H9 (cell line): ENCODE measurements around the gene DDX49. TPM values are rescaled to one million over a fixed set of nuclear protein-coding genes. Genes with fewer than 3 reads are reported as not detected.
A peak's percentile ranks its signal among the peaks of the same experiment; 100 is the strongest.

Experiments
- DNase-seq: peaks from one replicate; pipeline ENCODE4 v3.0.0-alpha.2; 2017
- H2AFZ ChIP-seq: one replicate; pipeline ENCODE4 v1.6.1; 2013; ENCODE audit warnings: mild to moderate bottlenecking, low read length, control low read depth, moderate library complexity
- H2AK5ac ChIP-seq: 2 replicates; pipeline ENCODE4 v1.6.1; 2013; ENCODE audit warnings: low read length, control low read depth, mixed read lengths; ENCODE audit not compliant: insufficient read length
- H2BK120ac ChIP-seq: one replicate; pipeline ENCODE4 v1.6.1; 2013; ENCODE audit warnings: low read depth, mild to moderate bottlenecking, low read length, control low read depth, inconsistent platforms; ENCODE audit not compliant: poor library complexity, severe bottlenecking
- H2BK12ac ChIP-seq: 2 replicates; pipeline ENCODE4 v1.6.1; 2013; ENCODE audit warnings: low read length, control low read depth, mixed read lengths, low read depth; ENCODE audit not compliant: insufficient read length
- H2BK15ac ChIP-seq: 2 replicates; pipeline ENCODE4 v1.6.1; 2013; ENCODE audit warnings: low read depth, low read length, control low read depth
- H2BK20ac ChIP-seq: one replicate; pipeline ENCODE4 v1.6.1; 2013; ENCODE audit warnings: low read depth, mild to moderate bottlenecking, low read length, control low read depth, inconsistent platforms; ENCODE audit not compliant: poor library complexity, severe bottlenecking
- H2BK5ac ChIP-seq: 2 replicates; pipeline ENCODE4 v1.6.1; 2013; ENCODE audit warnings: low read length, control low read depth, mixed read lengths; ENCODE audit not compliant: insufficient read length
- H3K14ac ChIP-seq: 2 replicates; pipeline ENCODE4 v1.6.1; 2013; ENCODE audit warnings: low read length, control low read depth; ENCODE audit not compliant: insufficient read depth
- H3K18ac ChIP-seq: 2 replicates; pipeline ENCODE4 v1.6.1; 2013; ENCODE audit warnings: low read depth, mild to moderate bottlenecking, mixed read lengths, low read length, control low read depth; ENCODE audit not compliant: insufficient read length
- H3K23ac ChIP-seq: 2 replicates; pipeline ENCODE4 v1.6.1; 2013; ENCODE audit warnings: low read length, control low read depth, mixed read lengths, low read depth; ENCODE audit not compliant: insufficient read length
- H3K23me2 ChIP-seq: 2 replicates; pipeline ENCODE4 v1.6.1; 2013; ENCODE audit warnings: low read depth, mild to moderate bottlenecking, mixed read lengths, low read length, control low read depth; ENCODE audit not compliant: insufficient read length, poor library complexity, severe bottlenecking
- H3K27ac ChIP-seq: 2 replicates; pipeline ENCODE4 v1.5.1; 2013; ENCODE audit warnings: low read length, control low read depth, mixed read lengths, low read depth; ENCODE audit not compliant: insufficient read length
- H3K27me3 ChIP-seq: 2 replicates; pipeline ENCODE4 v1.6.1; 2013; ENCODE audit warnings: low read length, control low read depth, inconsistent platforms; ENCODE audit not compliant: insufficient read depth
- H3K4ac ChIP-seq: 2 replicates; pipeline ENCODE4 v1.6.1; 2013; ENCODE audit warnings: low read depth, mild to moderate bottlenecking, control low read depth, inconsistent platforms, low read length, moderate library complexity
- H3K4me1 ChIP-seq: 2 replicates; pipeline ENCODE4 v1.6.1; 2013; ENCODE audit warnings: low read length, control low read depth, inconsistent platforms; ENCODE audit not compliant: insufficient read depth
- H3K4me2 ChIP-seq: 2 replicates; pipeline ENCODE4 v1.6.1; 2013; ENCODE audit warnings: low read length, control low read depth, mixed read lengths; ENCODE audit not compliant: insufficient read length, insufficient read depth
- H3K56ac ChIP-seq: 2 replicates; pipeline ENCODE4 v1.6.1; 2013; ENCODE audit warnings: low read depth, mild to moderate bottlenecking, mixed read lengths, low read length, control low read depth; ENCODE audit not compliant: insufficient read length
- H3K79me1 ChIP-seq: 2 replicates; pipeline ENCODE4 v1.6.1; 2013; ENCODE audit warnings: low read depth, mild to moderate bottlenecking, moderate library complexity, low read length, control low read depth, inconsistent platforms; ENCODE audit not compliant: insufficient read depth, poor library complexity, severe bottlenecking
- H3K79me2 ChIP-seq: 2 replicates; pipeline ENCODE4 v1.6.1; 2013; ENCODE audit warnings: low read length, control low read depth, inconsistent platforms; ENCODE audit not compliant: insufficient read depth
- H3K9ac ChIP-seq: 2 replicates; pipeline ENCODE4 v1.6.1; 2013; ENCODE audit warnings: low read length, control low read depth, mixed read lengths; ENCODE audit not compliant: insufficient read length; ENCODE audit errors: extremely low read depth
- H3K9me3 ChIP-seq: one replicate; pipeline ENCODE4 v1.6.1; 2013; ENCODE audit warnings: low read depth, low read length, inconsistent platforms; ENCODE audit not compliant: control insufficient read depth
- H3T11ph ChIP-seq: one replicate; pipeline ENCODE4 v1.6.1; 2013; ENCODE audit warnings: mild to moderate bottlenecking, low read length, control low read depth, inconsistent platforms
- H4K20me1 ChIP-seq: one replicate; pipeline ENCODE4 v1.6.1; 2013; ENCODE audit not compliant: control insufficient read depth, insufficient read length, insufficient read depth
- H4K5ac ChIP-seq: 2 replicates; pipeline ENCODE4 v1.6.1; 2013; ENCODE audit warnings: low read depth, mild to moderate bottlenecking, mixed read lengths, low read length, control low read depth; ENCODE audit not compliant: insufficient read length
- H4K8ac ChIP-seq: replicated peaks from 2 replicates; pipeline ENCODE4 v1.6.1; 2013; ENCODE audit warnings: low read length, control low read depth, mixed read lengths, low read depth; ENCODE audit not compliant: insufficient read length
- H4K91ac ChIP-seq: 2 replicates; pipeline ENCODE4 v1.6.1; 2013; ENCODE audit warnings: low read depth, mild to moderate bottlenecking, moderate library complexity, mixed read lengths, low read length, control low read depth; ENCODE audit not compliant: insufficient read length
- H3K27ac Mint-ChIP-seq, 3 experiments: 2 replicates in 2 of 3; 3 replicates in 1 of 3; pipeline ENCODE4 v1.8.0; 2020 to 2021; ENCODE audit warnings: mixed read lengths in 3 of 3, mild to moderate bottlenecking in 1 of 3, moderate library complexity in 1 of 3
- H3K27me3 Mint-ChIP-seq: 2 replicates; pipeline ENCODE4 v1.8.0; 2021; ENCODE audit warnings: low read depth, mild to moderate bottlenecking, moderate library complexity, mixed read lengths
- H3K36me3 Mint-ChIP-seq, 3 experiments: 2 replicates in 2 of 3; 3 replicates in 1 of 3; pipeline ENCODE4 v1.8.0; 2020 to 2021; ENCODE audit warnings: low read depth in 3 of 3, mixed read lengths in 3 of 3; ENCODE audit not compliant: insufficient read depth in 1 of 3
- H3K4me1 Mint-ChIP-seq, 2 experiments: 2 replicates each; pipeline ENCODE4 v1.8.0; 2020; ENCODE audit warnings: mixed read lengths in 2 of 2
- H3K4me3 Mint-ChIP-seq, 2 experiments: 2 replicates in 1 of 2; 3 replicates in 1 of 2; pipeline ENCODE4 v1.8.0; 2020 to 2021; ENCODE audit warnings: mild to moderate bottlenecking in 2 of 2, mixed read lengths in 2 of 2, moderate library complexity in 1 of 2
- H3K9me3 Mint-ChIP-seq, 2 experiments: 2 replicates in 1 of 2; 3 replicates in 1 of 2; pipeline ENCODE4 v1.8.0; 2020; ENCODE audit warnings: mild to moderate bottlenecking in 2 of 2, mixed read lengths in 2 of 2, moderate library complexity in 1 of 2
- CTCF ChIP-seq: fragments of 200-600 bp; sonication (generic); conservative IDR thresholded peaks from 3 replicates; pipeline ENCODE4 v1.8.0; 2021; ENCODE audit warnings: antibody characterized with exemption, mild to moderate bottlenecking
- WGBS: extraction: QIAGEN DNeasy Blood & Tissue Kit; methylation state at CpG from one replicate; pipeline ENCODE4 v1.1.7; 2013; ENCODE audit warnings: missing lambda C conversion rate, low lambda C conversion rate, mixed read lengths; ENCODE audit not compliant: insufficient read length; ENCODE audit errors: extremely low coverage; 5-methylcytosine and 5-hydroxymethylcytosine counted together
- total RNA-seq: library from RNA; stranded (reverse); gene quantifications from 2 replicates; pipeline ENCODE4 v1.2.1, GENCODE V29; 2021

Gene DDX49
- total RNA-seq, 1 experiment from 2014 or later: 52.3 TPM

DNA sequence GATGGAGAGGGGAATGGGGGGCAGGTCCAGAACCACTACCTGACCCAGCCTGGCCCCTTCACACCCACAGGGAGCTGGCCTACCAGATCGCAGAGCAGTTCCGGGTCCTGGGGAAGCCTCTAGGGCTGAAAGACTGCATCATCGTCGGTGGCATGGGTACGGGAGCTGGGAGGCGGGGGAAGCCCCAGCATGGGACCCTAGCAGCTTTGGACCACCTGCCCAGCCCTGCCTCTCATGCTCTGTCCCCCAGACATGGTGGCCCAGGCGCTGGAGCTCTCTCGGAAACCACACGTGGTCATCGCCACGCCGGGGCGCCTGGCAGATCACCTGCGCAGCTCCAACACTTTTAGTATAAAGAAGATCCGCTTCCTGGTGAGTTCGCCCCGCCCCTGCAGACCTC is 2.1 kb downstream of the DDX49 start:
- H2BK20ac ChIP-seq: no peak overlapping the region
- H3K27ac ChIP-seq: no peak overlapping the region
- H3K27me3 ChIP-seq: no peaks in the 10 kb centered on the region
- peaks cover 5% of the 10 kb centered on the region; the same call in 1 of the 2 replicates for H3K4me1 ChIP-seq
- H2BK120ac ChIP-seq: no peak overlapping the region
- no peak overlapping the region for H4K8ac ChIP-seq
- no peak overlapping the region for H3K4me2 ChIP-seq
- no peak for DNase-seq
- no peak overlapping the region for H2AFZ ChIP-seq
- H3K4me3 Mint-ChIP-seq: peak overlapping the region in 1 of 2 experiments; percentile 96; a peak in 3 of 5 replicates
- no peaks in the 10 kb centered on the region for H3K9me3 ChIP-seq
- H4K5ac ChIP-seq: no peak overlapping the region
- WGBS: no CpG with 5 or more reads among the region's 17 CpGs
- no peak overlapping the region for H2BK5ac ChIP-seq
- H3K79me1 ChIP-seq: peaks cover 7% of the 10 kb centered on the region
- peaks cover 0 to 22% of the 10 kb centered on the region in 2 experiments for H3K4me1 Mint-ChIP-seq
- TF ChIP-seq CTCF: no peak
- peaks cover 13% of the 10 kb centered on the region for H3K23me2 ChIP-seq
- peaks cover 13 to 48% (median 42%) of the 10 kb centered on the region in 3 experiments for H3K36me3 Mint-ChIP-seq
- no peak overlapping the region for H3K14ac ChIP-seq
- no peak overlapping the region for H3K4ac ChIP-seq
- no peak overlapping the region for H4K91ac ChIP-seq
- H3K56ac ChIP-seq: no peak overlapping the region
- H3K27me3 Mint-ChIP-seq: no peaks in the 10 kb centered on the region; the same call in none of the 2 replicates
- H2AK5ac ChIP-seq: no peak overlapping the region
- H3K79me2 ChIP-seq: peaks cover 9% of the 10 kb centered on the region; the same call in 1 of the 2 replicates
- no peaks in the 10 kb centered on the region for H4K20me1 ChIP-seq
- no peak overlapping the region for H3K9ac ChIP-seq
- H3K27ac Mint-ChIP-seq: no peak overlapping the region
- H2BK15ac ChIP-seq: no peak overlapping the region
- no peak overlapping the region for H2BK12ac ChIP-seq
- no peak overlapping the region for H3T11ph ChIP-seq
- no peak overlapping the region for H3K23ac ChIP-seq
- no peaks in the 10 kb centered on the region; a peak in 2 of 5 replicates for H3K9me3 Mint-ChIP-seq
- H3K18ac ChIP-seq: no peak overlapping the region
